Measurements from ENCODE around the gene NIPBL.

DNA sequence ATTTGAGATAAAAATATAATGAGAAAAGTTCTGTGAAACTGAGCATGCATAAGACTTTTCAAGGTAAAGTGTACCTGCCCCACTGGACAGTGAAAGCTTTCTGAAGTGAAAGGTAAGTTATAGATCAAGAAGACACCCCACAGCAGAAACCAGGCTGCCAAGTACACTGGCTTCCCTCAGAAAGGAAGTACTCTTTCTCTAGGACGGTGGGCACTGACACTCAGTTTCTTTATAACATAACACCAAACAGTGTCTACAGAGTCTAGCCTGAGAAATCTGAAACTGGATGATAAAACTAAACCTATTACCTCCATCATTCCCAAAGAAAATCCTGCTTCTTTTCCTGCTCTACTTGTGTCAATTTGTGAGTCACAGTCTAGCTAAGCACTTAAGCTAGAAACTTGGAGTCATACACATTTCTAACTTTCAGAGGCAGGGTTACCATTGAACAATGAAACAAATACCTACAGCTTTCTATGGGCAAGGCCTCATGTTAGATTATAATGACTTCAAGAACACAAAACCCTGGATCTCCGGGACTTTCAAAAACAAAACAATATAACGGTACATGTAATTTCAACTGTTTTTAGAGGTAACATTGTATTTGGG, 235.9 kb downstream of the NIPBL start:
- no peak for TF ChIP-seq POLR2AphosphoS5 (IDR thresholded peaks at IDR 0.05)
- no peak for TF ChIP-seq CTCF (IDR thresholded peaks at IDR 0.05)
- no peak for TF ChIP-seq POLR2A (IDR thresholded peaks at IDR 0.05)
